HG02642 (cell line): ENCODE results near the gene KRTAP4-11.
"Not testable (repeated sequence)": the region's sequence is repeated elsewhere in the genome, so short reads cannot be mapped to it uniquely, and the experiment has no call there.

ENCODE experiments used
- ATAC-seq: cut with Tn5 transposase; IDR thresholded peaks from one replicate; pipeline ENCODE4 v1.9.1; 2021; ENCODE audit warnings: mild to moderate bottlenecking; ENCODE audit not compliant: unreplicated experiment, poor library complexity

KRTAP4-11 gene

GRCh38 chr17:41096055-41096454 is 22.1 kb downstream of the KRTAP4-11 start:
- ATAC-seq, result no peak

GRCh38 chr17:41088760-41089352 is 29.3 kb downstream of the KRTAP4-11 start:
- not testable (repeated sequence) for ATAC-seq

GRCh38 chr17:41084100-41084856 is 33.9 kb downstream of the KRTAP4-11 start, which contains the start of gene KRTAP4-7:
Gene KRTAP4-7, plus strand, starts transcription at chr17:41084150. Its CDS starts 57 bp downstream, at chr17:41084207.
- ATAC-seq, result not testable (repeated sequence)

- ATAC-seq, result not testable (repeated sequence)
These were observed 34.7 kb downstream of the KRTAP4-11 start for GRCh38 chr17:41083427-41083826.

GRCh38 chr17:41082626-41083025 is 35.5 kb downstream of the KRTAP4-11 start:
- no peak for ATAC-seq

- no peak for ATAC-seq
These were observed 41.4 kb downstream of the KRTAP4-11 start for GRCh38 chr17:41076788-41077187.

- ATAC-seq, result no peak
These were observed 44.5 kb downstream of the KRTAP4-11 start for GRCh38 chr17:41073676-41074075.

GRCh38 chr17:41071606-41072360 is 46.4 kb downstream of the KRTAP4-11 start:
- no peak for ATAC-seq

GRCh38 chr17:41069031-41069430 is 49.1 kb downstream of the KRTAP4-11 start:
- no peak for ATAC-seq

GRCh38 chr17:41067281-41067680 is 50.9 kb downstream of the KRTAP4-11 start:
- ATAC-seq, result no peak
